ENCODE measurements around the gene MYOZ2.

Gene MYOZ2

GRCh38 chr4:119227690-119228089 lies 92.1 kb downstream of the MYOZ2 start:
- H3K4me3 ChIP-seq (ENCODE audit: low read length), result no peak overlapping the region
- H3K9ac ChIP-seq (ENCODE audit: low read length), result no peak overlapping the region
- no peaks in the 10 kb centered on the region for H3K36me3 ChIP-seq (ENCODE audit: control insufficient read depth, low read depth, low read length)

GRCh38 chr4:119228406-119228805 lies 92.8 kb downstream of the MYOZ2 start:
- Histone ChIP-seq H3K27me3 (ENCODE audit: control insufficient read depth, insufficient read depth, low read length) (no peaks in the 10 kb centered on the region), H3K9me3 (ENCODE audit: control insufficient read depth, low read depth, low read length) (no peaks in the 10 kb centered on the region), H3K9ac (ENCODE audit: low read length) (no peak overlapping the region), H3K4me1 (ENCODE audit: control insufficient read depth, low read depth, low read length) (no peaks in the 10 kb centered on the region), H3K4me3 (ENCODE audit: low read length) (no peak overlapping the region), H3K27ac (ENCODE audit: low read length) (no peak overlapping the region), H3K36me3 (ENCODE audit: control insufficient read depth, low read depth, low read length) (no peaks in the 10 kb centered on the region)

More at GRCh38 chr4:119227690-119228089, 92.1 kb downstream of the MYOZ2 start:
- Histone ChIP-seq H3K9me3 (ENCODE audit: control insufficient read depth, low read depth, low read length) (no peaks in the 10 kb centered on the region), H3K27ac (ENCODE audit: low read length) (no peak overlapping the region), H3K27me3 (ENCODE audit: control insufficient read depth, insufficient read depth, low read length) (no peaks in the 10 kb centered on the region), H3K4me1 (ENCODE audit: control insufficient read depth, low read depth, low read length) (no peaks in the 10 kb centered on the region)

GRCh38 chr4:119229908-119230687 lies 94.5 kb downstream of the MYOZ2 start:
- Histone ChIP-seq H3K36me3 (ENCODE audit: control insufficient read depth, low read depth, low read length) (no peaks in the 10 kb centered on the region), H3K9ac (ENCODE audit: low read length) (no peak overlapping the region), H3K27ac (ENCODE audit: low read length) (no peak overlapping the region), H3K4me1 (ENCODE audit: control insufficient read depth, low read depth, low read length) (no peaks in the 10 kb centered on the region), H3K9me3 (ENCODE audit: control insufficient read depth, low read depth, low read length) (no peaks in the 10 kb centered on the region), H3K27me3 (ENCODE audit: control insufficient read depth, insufficient read depth, low read length) (no peaks in the 10 kb centered on the region), H3K4me3 (ENCODE audit: low read length) (no peak overlapping the region)

GRCh38 chr4:119231491-119231890 lies 95.9 kb downstream of the MYOZ2 start:
- Histone ChIP-seq H3K4me1 (ENCODE audit: control insufficient read depth, low read depth, low read length) (no peaks in the 10 kb centered on the region), H3K27me3 (ENCODE audit: control insufficient read depth, insufficient read depth, low read length) (no peaks in the 10 kb centered on the region), H3K27ac (ENCODE audit: low read length) (no peak overlapping the region), H3K36me3 (ENCODE audit: control insufficient read depth, low read depth, low read length) (no peaks in the 10 kb centered on the region), H3K9ac (ENCODE audit: low read length) (no peak overlapping the region), H3K4me3 (ENCODE audit: low read length) (no peak overlapping the region), H3K9me3 (ENCODE audit: control insufficient read depth, low read depth, low read length) (no peaks in the 10 kb centered on the region)

GRCh38 chr4:119232286-119232685 lies 96.7 kb downstream of the MYOZ2 start:
- H3K27me3 ChIP-seq (ENCODE audit: control insufficient read depth, insufficient read depth, low read length), result no peaks in the 10 kb centered on the region
- no peak overlapping the region for H3K27ac ChIP-seq (ENCODE audit: low read length)
- no peak overlapping the region for H3K4me3 ChIP-seq (ENCODE audit: low read length)
- H3K36me3 ChIP-seq (ENCODE audit: control insufficient read depth, low read depth, low read length), result no peaks in the 10 kb centered on the region
- H3K4me1 ChIP-seq (ENCODE audit: control insufficient read depth, low read depth, low read length), result no peaks in the 10 kb centered on the region
- H3K9ac ChIP-seq (ENCODE audit: low read length), result no peak overlapping the region
- no peaks in the 10 kb centered on the region for H3K9me3 ChIP-seq (ENCODE audit: control insufficient read depth, low read depth, low read length)

- Histone ChIP-seq H3K4me3 (ENCODE audit: low read length) (no peak overlapping the region), H3K27me3 (ENCODE audit: control insufficient read depth, insufficient read depth, low read length) (no peaks in the 10 kb centered on the region)
These were observed 97.6 kb downstream of the MYOZ2 start for GRCh38 chr4:119233191-119233590.

GRCh38 chr4:119233750-119234149 lies 98.1 kb downstream of the MYOZ2 start:
- Histone ChIP-seq H3K36me3 (ENCODE audit: control insufficient read depth, low read depth, low read length) (no peaks in the 10 kb centered on the region), H3K9ac (ENCODE audit: low read length) (no peak overlapping the region), H3K9me3 (ENCODE audit: control insufficient read depth, low read depth, low read length) (no peaks in the 10 kb centered on the region), H3K27me3 (ENCODE audit: control insufficient read depth, insufficient read depth, low read length) (no peaks in the 10 kb centered on the region), H3K27ac (ENCODE audit: low read length) (no peak overlapping the region), H3K4me1 (ENCODE audit: control insufficient read depth, low read depth, low read length) (no peaks in the 10 kb centered on the region), H3K4me3 (ENCODE audit: low read length) (no peak overlapping the region)

More at GRCh38 chr4:119233191-119233590, 97.6 kb downstream of the MYOZ2 start:
- Histone ChIP-seq H3K9me3 (ENCODE audit: control insufficient read depth, low read depth, low read length) (no peaks in the 10 kb centered on the region), H3K36me3 (ENCODE audit: control insufficient read depth, low read depth, low read length) (no peaks in the 10 kb centered on the region), H3K27ac (ENCODE audit: low read length) (no peak overlapping the region), H3K9ac (ENCODE audit: low read length) (no peak overlapping the region), H3K4me1 (ENCODE audit: control insufficient read depth, low read depth, low read length) (no peaks in the 10 kb centered on the region)

- no peak overlapping the region for H3K9ac ChIP-seq (ENCODE audit: low read length)
- H3K27ac ChIP-seq (ENCODE audit: low read length), result no peak overlapping the region
- H3K9me3 ChIP-seq (ENCODE audit: control insufficient read depth, low read depth, low read length), result no peaks in the 10 kb centered on the region
- no peaks in the 10 kb centered on the region for H3K27me3 ChIP-seq (ENCODE audit: control insufficient read depth, insufficient read depth, low read length)
- H3K4me1 ChIP-seq (ENCODE audit: control insufficient read depth, low read depth, low read length), result peaks cover 12% of the 10 kb centered on the region
- no peak overlapping the region for H3K4me3 ChIP-seq (ENCODE audit: low read length)
- no peaks in the 10 kb centered on the region for H3K36me3 ChIP-seq (ENCODE audit: control insufficient read depth, low read depth, low read length)
These were observed 101.6 kb downstream of the MYOZ2 start for GRCh38 chr4:119237201-119237600.

All from iPS-18a (cell line).